GM23248 (cell line): ENCODE measurements around the gene AR.

Experiments
- EZH2 ChIP-seq: fragments of 200-600 bp; sonication (generic); IDR thresholded peaks from 2 replicates; pipeline ENCODE4 v1.6.1; 2018; ENCODE audit warnings: antibody characterized with exemption, mild to moderate bottlenecking; ENCODE audit not compliant: insufficient read depth, poor library complexity, severe bottlenecking
- EZH2phosphoT487 ChIP-seq: fragments of 200-600 bp; sonication (generic); IDR thresholded peaks from 2 replicates; pipeline ENCODE4 v1.6.1; 2018; ENCODE audit warnings: antibody characterized with exemption, moderate library complexity, mild to moderate bottlenecking, low read depth; ENCODE audit not compliant: insufficient read depth

DNA sequence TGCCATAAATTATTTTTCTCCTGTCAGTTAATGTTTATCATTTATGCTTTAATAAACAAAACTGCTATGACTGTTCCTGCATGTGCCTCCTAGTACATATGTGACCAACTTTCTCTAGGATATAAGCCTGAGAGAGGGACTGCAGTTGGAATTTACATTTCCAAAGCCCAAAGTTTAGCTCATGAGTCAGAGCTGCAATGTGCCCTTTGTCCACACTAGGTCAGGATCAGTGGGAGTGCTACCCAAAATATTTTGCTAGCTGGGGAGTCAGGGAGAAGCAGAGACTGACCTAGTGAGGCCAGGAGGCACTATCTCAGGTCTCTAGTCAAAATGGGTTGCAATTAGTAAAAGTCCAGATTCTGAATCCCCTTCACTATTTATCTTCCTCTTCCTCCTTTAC is 92.7 kb downstream of the AR start:
- TF ChIP-seq EZH2 (no peak), EZH2phosphoT487 (no peak)
